ENCODE measurements around the gene FAM240A.

The FAM240A gene

DNA sequence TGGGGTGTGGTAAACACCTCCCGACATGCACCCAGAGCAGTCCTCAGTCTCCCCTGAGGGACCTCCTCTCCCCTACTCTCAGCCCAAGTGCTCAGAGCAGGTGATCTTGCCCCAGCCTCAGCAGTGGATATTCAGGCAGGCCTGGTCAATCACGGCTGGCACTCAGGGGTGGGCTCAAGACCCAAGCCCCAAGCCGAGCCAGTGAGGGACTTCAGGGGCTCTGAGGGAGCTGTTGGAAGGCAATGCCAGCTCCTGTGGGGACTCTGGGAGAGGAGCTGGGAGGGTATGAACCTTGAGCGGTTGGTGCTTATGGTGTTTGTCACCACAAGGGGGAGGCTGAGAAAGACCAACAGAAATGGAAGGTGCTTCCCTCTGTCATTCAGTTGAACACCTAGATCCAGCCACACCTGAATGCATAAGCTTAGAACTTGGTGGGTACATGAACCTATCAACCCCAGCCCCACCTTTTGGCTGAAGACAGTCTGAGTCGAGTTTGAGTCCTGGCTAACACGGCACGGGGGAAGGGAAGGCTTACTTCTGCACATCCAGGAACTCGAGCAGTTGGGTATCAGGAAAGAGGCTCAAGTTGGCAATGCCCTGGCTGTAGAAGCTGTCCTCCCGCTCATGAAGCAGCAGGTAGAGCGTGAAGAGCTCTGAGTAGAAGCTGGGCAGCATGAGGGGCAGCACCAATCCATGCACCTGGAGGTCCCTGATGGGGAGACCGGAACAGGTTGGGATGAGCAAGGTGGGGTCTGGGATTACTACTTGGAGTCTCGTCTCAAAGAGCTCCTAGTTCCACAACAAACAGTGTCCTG lies 61.9 kb downstream of the FAM240A start:
- no peak for DNase-seq (ENCODE audit: low spot score)

DNA sequence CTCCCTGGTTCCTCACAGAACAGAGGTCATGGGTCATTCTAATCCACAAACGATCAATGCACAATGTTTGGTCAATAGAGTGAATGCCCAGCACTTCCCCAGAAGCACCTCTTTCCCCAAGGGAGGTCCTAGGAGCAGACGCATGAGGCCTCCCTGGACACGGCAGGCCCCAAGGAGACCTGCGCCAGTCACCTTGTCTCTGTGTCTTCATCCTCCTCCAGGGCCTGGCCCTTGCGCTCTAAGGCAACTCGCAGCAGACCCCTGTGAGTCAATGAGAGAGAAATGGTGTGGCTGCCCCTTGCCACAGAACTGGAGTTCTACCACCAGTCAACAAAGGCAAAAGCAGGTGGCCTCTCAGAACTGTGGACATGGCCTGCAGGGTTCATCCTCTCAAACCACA lies 63.1 kb downstream of the FAM240A start:
- DNase-seq (ENCODE audit: low spot score) = no peak

Data from GM03348 (cell line).